Ovary (tissue), 9 donors: ENCODE data around the gene PHF3. TPM values are rescaled to one million over a fixed set of nuclear protein-coding genes. Genes with fewer than 3 reads are reported as not detected.

Experiments
- DNase-seq, 5 donors: peaks; one replicate each; pipeline ENCODE4 v3.0.0-alpha.2; 2019 to 2020
- H3K27ac ChIP-seq, 2 donors: fragments of 200-600 bp; one replicate each; pipeline versions ENCODE4 v1.5.1 to v1.8.0; 2019 to 2022
- H3K27me3 ChIP-seq: fragments of 200-600 bp; one replicate; pipeline ENCODE4 v1.8.0; 2022
- H3K36me3 ChIP-seq: fragments of 200-600 bp; sonication (generic); one replicate; pipeline ENCODE4 v1.5.1; 2019
- H3K4me1 ChIP-seq: one replicate; pipeline ENCODE4 v1.8.1; 2013; ENCODE audit warnings: mild to moderate bottlenecking, moderate library complexity; ENCODE audit not compliant: insufficient read depth
- H3K4me3 ChIP-seq: fragments of 200-600 bp; sonication (generic); one replicate; pipeline ENCODE4 v1.5.1; 2017
- H3K9me3 ChIP-seq, 2 donors: fragments of 200-600 bp in 1 of 2; sonication (generic) in 1 of 2; one replicate each; pipeline versions ENCODE4 v1.5.1 to v1.8.1; 2013 to 2019; ENCODE audit warnings: mild to moderate bottlenecking in 1 of 2, moderate library complexity in 1 of 2
- EP300 ChIP-seq: sonication (generic); formaldehyde crosslinking; IDR thresholded peaks from one replicate; pipeline ENCODE4 v1.6.1; 2017; ENCODE audit warnings: antibody characterized with exemption
- POLR2A ChIP-seq: fragments of 450-650 bp; IDR thresholded peaks from one replicate; pipeline ENCODE4 v1.6.1; 2017; ENCODE audit warnings: antibody characterized with exemption, mild to moderate bottlenecking, moderate library complexity
- WGBS, 3 donors: extraction: QIAGEN DNeasy Blood & Tissue Kit in 1 of 3; methylation state at CpG; one replicate each; pipeline versions ENCODE4 v1.1.5 to v1.1.7; 2013 to 2017; 5-methylcytosine and 5-hydroxymethylcytosine counted together
- intact Hi-C, 4 donors: fragments of 100-400 bp; cut with DNase I; formaldehyde crosslinking; loops; one replicate each; pipeline versions ENCODE4 v1.11.0 to v1.15.1; 2022 to 2023
- polyA plus RNA-seq, 2 donors: library from polyadenylated mRNA; stranded (reverse); fragments of 200-250 nt in 1 of 2; fragments of 350-450 nt in 1 of 2; fragmentation: Illumina TruSeq in 1 of 2; extraction: RNeasy Lipid Tissue Mini Kit (QIAGEN cat#74804) in 1 of 2; gene quantifications; one replicate each; pipeline ENCODE4 v1.2.3, GENCODE V29; 2013 to 2014
- total RNA-seq, 7 donors: library from RNA; depleted of rRNA in 2 of 7; stranded (reverse); fragments of >200 nt in 2 of 7; fragmentation: NEBNext Ultra II Directional in 3 of 7; extraction: Animal tissue kit (Norgen Biotek cat#: 25700) in 3 of 7; gene quantifications; one replicate each; pipeline versions ENCODE4 v1.1.0 to v1.2.4, GENCODE V29; 2016 to 2023
- TF ChIP-seq, protein P1 (sequence below), 3 donors: fragments of 450-650 bp in 2 of 3; fragments of 200-600 bp in 1 of 3; IDR thresholded peaks; one replicate each; pipeline versions ENCODE4 v1.5.1 to v1.8.0; 2016 to 2022; ENCODE audit warnings: antibody characterized with exemption in 3 of 3, mild to moderate bottlenecking in 1 of 3
- donor health status: DM: no; HTN: no; CAD: no; lungs with moderate emphysema.
- donor health status: DM: no; HTN: no; CAD: no.
- donor health status: Bipolar disorder and iron deficiency.
- donor health status: DM: yes; HTN: yes; CAD: no.
- donor health status: DM: no; HTN: no; CAD: no.
- donor health status: DM: yes; HTN: yes; CAD: no.

The PHF3 gene
- total and polyA plus RNA-seq, 9 donors, result 25.3 to 83.7 (median 64.6) TPM

DNA sequence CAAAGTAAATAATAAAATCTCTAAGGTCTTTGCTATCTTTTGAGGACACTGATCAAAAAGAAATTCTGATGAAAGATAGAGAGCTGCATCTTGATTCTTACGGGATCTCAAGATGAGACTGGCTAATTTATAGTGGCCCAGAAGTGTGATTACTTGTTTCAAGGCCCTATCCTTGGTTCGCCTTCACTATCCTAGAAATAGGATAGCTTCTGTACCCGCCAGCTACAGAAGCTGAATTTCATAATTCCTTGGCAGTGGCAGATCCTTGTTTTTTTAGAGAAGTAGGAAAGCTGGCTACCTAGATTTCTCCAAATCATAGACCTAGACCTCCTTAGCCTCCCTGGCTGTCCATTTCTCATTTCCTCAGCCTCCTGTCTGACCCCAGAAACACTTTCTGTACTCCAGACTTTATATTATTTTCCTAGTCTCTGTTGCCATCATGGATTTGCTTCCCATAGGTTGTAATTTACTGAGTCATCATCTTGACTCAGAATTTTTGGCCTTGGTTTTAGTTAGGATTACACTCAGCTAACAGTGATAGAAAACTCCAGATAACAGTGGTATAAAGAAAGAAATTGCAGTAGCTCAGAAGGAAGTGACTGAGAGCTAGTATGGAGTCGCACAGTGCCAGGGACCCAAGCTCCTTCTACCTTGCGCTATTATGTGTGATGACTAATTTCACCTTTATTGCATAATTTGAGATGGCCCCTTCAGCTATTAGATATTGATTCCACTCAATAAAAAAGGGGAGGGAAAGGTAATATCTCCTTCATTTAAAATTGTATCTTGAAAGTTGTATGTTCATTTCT lies 27.7 kb downstream of the PHF3 start:
- no peak overlapping the region for H3K27ac ChIP-seq

DNA sequence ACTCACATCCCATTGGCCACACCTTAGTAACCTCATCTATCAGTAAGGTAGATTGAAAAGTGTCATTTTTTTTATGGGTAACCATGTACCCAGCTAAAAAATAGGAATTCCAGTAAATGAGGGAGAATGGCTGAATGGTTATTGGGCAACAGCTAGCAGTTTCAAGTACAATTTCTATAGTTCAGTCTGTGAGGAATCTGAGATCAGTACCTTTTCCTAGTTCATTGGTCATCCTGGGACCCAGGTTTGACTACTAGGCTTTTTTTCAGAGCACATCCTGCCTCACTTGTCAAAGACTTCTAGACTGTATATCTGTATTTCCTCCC lies 28.3 kb downstream of the PHF3 start:
- intact Hi-C loops, result no loop called here
- Histone ChIP-seq H3K27me3 (no peaks in the 10 kb centered on the region), H3K27ac (no peak overlapping the region), H3K4me3 (no peak overlapping the region), H3K4me1 (peaks cover 8% of the 10 kb centered on the region), H3K9me3 (no peaks in the 10 kb centered on the region), H3K36me3 (no peaks in the 10 kb centered on the region)
- DNase-seq, result no peak
- TF ChIP-seq EP300, result no peak
- no peak for TF ChIP-seq POLR2A
- TF ChIP-seq, protein P1, sequence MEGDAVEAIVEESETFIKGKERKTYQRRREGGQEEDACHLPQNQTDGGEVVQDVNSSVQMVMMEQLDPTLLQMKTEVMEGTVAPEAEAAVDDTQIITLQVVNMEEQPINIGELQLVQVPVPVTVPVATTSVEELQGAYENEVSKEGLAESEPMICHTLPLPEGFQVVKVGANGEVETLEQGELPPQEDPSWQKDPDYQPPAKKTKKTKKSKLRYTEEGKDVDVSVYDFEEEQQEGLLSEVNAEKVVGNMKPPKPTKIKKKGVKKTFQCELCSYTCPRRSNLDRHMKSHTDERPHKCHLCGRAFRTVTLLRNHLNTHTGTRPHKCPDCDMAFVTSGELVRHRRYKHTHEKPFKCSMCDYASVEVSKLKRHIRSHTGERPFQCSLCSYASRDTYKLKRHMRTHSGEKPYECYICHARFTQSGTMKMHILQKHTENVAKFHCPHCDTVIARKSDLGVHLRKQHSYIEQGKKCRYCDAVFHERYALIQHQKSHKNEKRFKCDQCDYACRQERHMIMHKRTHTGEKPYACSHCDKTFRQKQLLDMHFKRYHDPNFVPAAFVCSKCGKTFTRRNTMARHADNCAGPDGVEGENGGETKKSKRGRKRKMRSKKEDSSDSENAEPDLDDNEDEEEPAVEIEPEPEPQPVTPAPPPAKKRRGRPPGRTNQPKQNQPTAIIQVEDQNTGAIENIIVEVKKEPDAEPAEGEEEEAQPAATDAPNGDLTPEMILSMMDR (IDR thresholded peaks at IDR 0.05), result no peak

More for the DNA sequence above, 27.7 kb downstream of the PHF3 start:
- intact Hi-C loops, result no loop called here
- Histone ChIP-seq H3K36me3 (no peaks in the 10 kb centered on the region), H3K4me1 (peaks cover 7% of the 10 kb centered on the region), H3K9me3 (no peaks in the 10 kb centered on the region), H3K27me3 (no peaks in the 10 kb centered on the region), H3K4me3 (no peak overlapping the region)
- DNase-seq, result no peak
- TF ChIP-seq POLR2A (no peak), EP300 (no peak)
- TF ChIP-seq, protein P1 (IDR thresholded peaks at IDR 0.05), result no peak
- WGBS, 3 donors, result 76 to 86% (median 81%) methylated on average over 5 of the region's 5 CpGs

DNA sequence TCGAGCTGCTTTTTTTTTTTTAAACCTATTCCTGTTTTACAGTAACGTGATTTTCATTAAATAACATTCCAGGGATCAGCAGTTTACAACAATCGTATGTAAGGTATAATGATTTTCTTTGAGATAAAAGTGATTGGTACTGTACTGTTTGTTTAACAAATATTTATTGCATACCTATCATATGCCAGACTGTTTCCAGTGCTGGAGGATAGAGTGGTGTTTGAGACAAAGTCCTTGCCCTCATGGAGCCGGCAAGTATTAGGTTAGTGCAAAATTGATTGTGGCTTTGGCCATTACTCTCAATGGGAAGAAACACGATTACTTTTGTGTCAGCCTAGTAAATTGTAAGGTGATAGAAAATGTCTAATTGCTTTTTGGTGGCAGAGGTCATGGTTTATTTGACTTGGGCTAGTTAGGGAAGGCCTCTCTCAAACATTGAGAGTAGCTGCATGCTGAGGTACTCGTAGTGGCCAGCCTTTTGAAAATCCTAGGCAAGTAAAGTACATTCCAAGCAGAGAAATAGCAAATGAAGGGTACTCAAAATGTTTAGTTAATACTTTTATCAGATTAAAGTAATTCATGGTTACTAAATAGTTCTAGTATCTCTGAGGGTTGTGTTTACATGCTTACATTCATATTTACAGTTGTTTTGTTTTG lies 35.6 kb downstream of the PHF3 start:
- TF ChIP-seq, protein P1 (IDR thresholded peaks at IDR 0.05), result no peak
- TF ChIP-seq EP300 (no peak), POLR2A (no peak)
- intact Hi-C loops, result no loop called here
- Histone ChIP-seq H3K4me1 (peaks cover 4% of the 10 kb centered on the region), H3K27me3 (no peaks in the 10 kb centered on the region), H3K9me3 (no peaks in the 10 kb centered on the region), H3K4me3 (no peak overlapping the region), H3K36me3 (no peaks in the 10 kb centered on the region), H3K27ac (no peak overlapping the region)
- DNase-seq, result no peak
- WGBS, 3 donors, result 70 to 92% (median 71%) methylated on average over 6 of the region's 6 CpGs

DNA sequence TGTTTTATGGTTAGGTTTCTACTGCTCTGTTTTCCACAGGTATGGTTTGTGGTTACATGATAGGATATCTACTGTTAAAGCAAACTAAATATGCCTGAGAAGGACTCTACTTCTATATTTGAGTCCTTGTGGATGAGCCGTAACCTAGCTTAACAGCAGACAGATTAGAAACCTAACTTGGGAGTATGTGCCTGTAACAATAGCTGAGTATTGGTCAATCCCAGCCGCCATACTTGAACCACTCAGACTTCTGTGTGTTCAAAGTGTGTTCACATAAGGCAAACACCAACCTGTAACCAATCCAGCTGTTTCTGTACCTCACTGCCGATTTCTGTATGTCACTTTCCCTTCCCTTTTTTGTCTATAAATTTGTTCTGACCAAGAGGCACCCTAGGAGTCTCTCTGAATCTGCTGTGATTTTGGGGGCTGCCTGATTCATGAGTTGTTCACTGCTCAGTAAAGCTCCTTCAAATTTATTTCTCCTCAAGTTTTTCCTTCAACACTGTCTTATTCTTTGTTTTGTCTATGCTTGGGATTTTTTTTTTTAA lies 37.1 kb downstream of the PHF3 start:
- no peaks in the 10 kb centered on the region for H3K9me3 ChIP-seq
- WGBS, 3 donors, result 83 to 94% (median 86%) methylated on average over 3 of the region's 3 CpGs
- H3K27ac ChIP-seq, result no peak overlapping the region

More for the DNA sequence above, 37.1 kb downstream of the PHF3 start:
- no peak overlapping the region for H3K4me3 ChIP-seq
- H3K4me1 ChIP-seq, result peaks cover 10% of the 10 kb centered on the region
- intact Hi-C loops, result no loop called here
- H3K36me3 ChIP-seq, result no peaks in the 10 kb centered on the region
- DNase-seq, result no peak
- TF ChIP-seq, protein P1 (IDR thresholded peaks at IDR 0.05), result no peak
- TF ChIP-seq POLR2A (no peak), EP300 (no peak)
- H3K27me3 ChIP-seq, result no peaks in the 10 kb centered on the region
